HG03108 (cell line): ENCODE data around the gene TLL2.

Experiments used
- ATAC-seq: cut with Tn5 transposase; IDR thresholded peaks from one replicate; pipeline ENCODE4 v1.9.1; 2021; ENCODE audit warnings: moderate library complexity; ENCODE audit not compliant: unreplicated experiment

The TLL2 gene

GRCh38 chr10:96468845-96469244, 44.9 kb downstream of the TLL2 start:
- no peak for ATAC-seq

GRCh38 chr10:96465599-96465998, 48.1 kb downstream of the TLL2 start:
- ATAC-seq, result no peak

- ATAC-seq, result no peak
These were observed 50.2 kb downstream of the TLL2 start for GRCh38 chr10:96463562-96463961.

GRCh38 chr10:96462606-96463151, 51.0 kb downstream of the TLL2 start:
- ATAC-seq, result no peak

GRCh38 chr10:96460316-96460715, 53.4 kb downstream of the TLL2 start:
- no peak for ATAC-seq

- ATAC-seq, result no peak
These were observed 56.4 kb downstream of the TLL2 start for GRCh38 chr10:96457341-96457740.

GRCh38 chr10:96456296-96456840, 57.4 kb downstream of the TLL2 start:
- ATAC-seq, result no peak

- no peak for ATAC-seq
These were observed 59.7 kb downstream of the TLL2 start for GRCh38 chr10:96453856-96454583.

- ATAC-seq, result no peak
These were observed 61.1 kb downstream of the TLL2 start for GRCh38 chr10:96452494-96453153.

- ATAC-seq, result no peak
These were observed 63.1 kb downstream of the TLL2 start for GRCh38 chr10:96450529-96451207.

- ATAC-seq, result no peak
These were observed 65.2 kb downstream of the TLL2 start for GRCh38 chr10:96448558-96448957.

- no peak for ATAC-seq
These were observed 65.7 kb downstream of the TLL2 start for GRCh38 chr10:96448021-96448457.

- ATAC-seq, result no peak
These were observed 66.6 kb downstream of the TLL2 start for GRCh38 chr10:96446966-96447596.

- no peak for ATAC-seq
These were observed 71.6 kb downstream of the TLL2 start for GRCh38 chr10:96441987-96442643.

GRCh38 chr10:96441322-96441885, 72.3 kb downstream of the TLL2 start:
- no peak for ATAC-seq

GRCh38 chr10:96440361-96441292, 73.1 kb downstream of the TLL2 start:
- ATAC-seq, result no peak

- ATAC-seq, result no peak
These were observed 74.0 kb downstream of the TLL2 start for GRCh38 chr10:96439725-96440124.

GRCh38 chr10:96436035-96436434, 77.7 kb downstream of the TLL2 start:
- ATAC-seq, result no peak
